GM12865 (cell line): Measurements from ENCODE around the gene NTN1.
"Not testable (repeated sequence)": the region's sequence is repeated elsewhere in the genome, so short reads cannot be mapped to it uniquely, and the experiment has no call there.

ENCODE experiments used
- DNase-seq: peaks from one replicate; pipeline ENCODE4 v3.0.0; 2010; ENCODE audit warnings: low read depth
- H3K4me3 ChIP-seq: 2 replicates; pipeline ENCODE4 v1.5.1; 2011; ENCODE audit warnings: mild to moderate bottlenecking, low read depth, low read length, control low read depth
- CTCF ChIP-seq: IDR thresholded peaks from 2 replicates; pipeline ENCODE4 v1.5.1; 2011; ENCODE audit warnings: low read length, control low read depth, low read depth, inconsistent platforms; ENCODE audit not compliant: insufficient read depth; ENCODE audit errors: missing control alignments

Gene NTN1

GRCh38 chr17:9098242-9098825 is 77.0 kb downstream of the NTN1 start:
- H3K4me3 ChIP-seq = no peak overlapping the region
- DNase-seq = no peak
- no peak for TF ChIP-seq CTCF

- TF ChIP-seq CTCF = no peak
- no peak overlapping the region for H3K4me3 ChIP-seq
- DNase-seq = peak; percentile 20
These were observed 80.0 kb downstream of the NTN1 start for GRCh38 chr17:9101356-9101755.

GRCh38 chr17:9103193-9103592 is 81.9 kb downstream of the NTN1 start:
- not testable (repeated sequence) for H3K4me3 ChIP-seq, DNase-seq

GRCh38 chr17:9104370-9105041 is 83.2 kb downstream of the NTN1 start:
- no peak for TF ChIP-seq CTCF
- DNase-seq = no peak
- no peak overlapping the region for H3K4me3 ChIP-seq

- H3K4me3 ChIP-seq = no peak overlapping the region
These were observed 84.0 kb downstream of the NTN1 start for GRCh38 chr17:9105068-9105868.

GRCh38 chr17:9106278-9106677 is 85.0 kb downstream of the NTN1 start:
- DNase-seq, H3K4me3 ChIP-seq: not testable (repeated sequence)

More at GRCh38 chr17:9105068-9105868, 84.0 kb downstream of the NTN1 start:
- DNase-seq = no peak
- no peak for TF ChIP-seq CTCF

GRCh38 chr17:9107527-9107926 is 86.2 kb downstream of the NTN1 start:
- DNase-seq = no peak
- no peak overlapping the region for H3K4me3 ChIP-seq
- no peak for TF ChIP-seq CTCF
